Measurements from ENCODE around the gene TMEM272. TPM values are rescaled to one million over a fixed set of nuclear protein-coding genes. Genes with fewer than 3 reads are reported as not detected.

Gene TMEM272
- total and polyA plus RNA-seq, 2 of the 4 experiments (the other 2 are of a cell fraction): not detected

GRCh38 chr13:51849145-51850101 is 4.4 kb upstream of the TMEM272 start:
- in situ Hi-C loops (cut with MboI; ENCODE audit: low sequenced_read_pairs): no loop called here
- Histone ChIP-seq H3K4ac (ENCODE audit: low read depth, low read length) (peak overlapping the region; percentile 88), H4K20me1 (ENCODE audit: insufficient read depth, low read length) (no peaks in the 10 kb centered on the region), H4K91ac (ENCODE audit: insufficient read depth, low read depth, low read length) (0 out of 2 replicates have a peak overlapping the region, but pooled peaks have one; percentile 57), H3K56ac (ENCODE audit: extremely low read depth, insufficient read depth, low read length) (peak overlapping the region; percentile 45; the same call in 1 of the 2 replicates), H3K18ac (ENCODE audit: low read depth, low read length) (peak overlapping the region; percentile 26; the same call in 1 of the 2 replicates), H3K9me1 (ENCODE audit: insufficient read depth, low read length) (peaks cover 4% of the 10 kb centered on the region; the same call in 1 of the 2 replicates), H3K23ac (ENCODE audit: low read depth, low read length) (peak overlapping the region; percentile 75; the same call in 1 of the 2 replicates), H3K14ac (replicated peaks; ENCODE audit: low read depth, low read length) (peak overlapping the region; percentile 84; the same call in 1 of the 2 replicates), H2BK20ac (ENCODE audit: low read depth, low read length) (peak overlapping the region; percentile 94), H3K9ac (ENCODE audit: low read depth, low read length) (no peak overlapping the region), H2AFZ (replicated peaks; ENCODE audit: low read length, poor library complexity) (peak overlapping the region; percentile 60), H4K8ac (ENCODE audit: low read depth in 2 of 2, low read length in 2 of 2) (peak overlapping the region in 1 of 2 experiments; percentile 50; a peak in 2 of 4 replicates), H3K36me3 (ENCODE audit: control insufficient read depth, insufficient read depth, low read length) (no peaks in the 10 kb centered on the region), H2AK5ac (ENCODE audit: low read depth, low read length) (peak overlapping the region; percentile 80), H3K4me1 (ENCODE audit: control insufficient read depth, insufficient read depth, low read length) (peaks cover 2% of the 10 kb centered on the region), H3K9me3 (ENCODE audit: control insufficient read depth, insufficient read depth, low read length) (no peaks in the 10 kb centered on the region), H2AK9ac (replicated peaks; ENCODE audit: low read depth, low read length, poor library complexity) (no peak overlapping the region), H3K27me3 (ENCODE audit: control insufficient read depth, insufficient read depth, low read length) (peaks cover 3% of the 10 kb centered on the region), H3K27ac (ENCODE audit: insufficient read depth, low read length) (peak overlapping the region; percentile 12; the same call in 1 of the 2 replicates), H3K79me1 (ENCODE audit: low read depth in 1 of 2, low read length in 2 of 2) (no peaks in the 10 kb centered on the region), H2BK15ac (ENCODE audit: low read depth, low read length) (no peak overlapping the region), H3K4me3 (ENCODE audit: insufficient read depth, low read depth, low read length) (no peak overlapping the region), H3K4me2 (ENCODE audit: low read depth, low read length) (no peak overlapping the region), H2BK5ac (ENCODE audit: low read depth, low read length, poor library complexity, severe bottlenecking) (peak overlapping the region; percentile 16), H4K5ac (ENCODE audit: low read depth, low read length) (no peak overlapping the region), H2BK120ac (ENCODE audit: low read depth, low read length) (peak overlapping the region; percentile 92)
- 37% methylated on average over 6 of the region's 21 CpGs; no CpG with 5 or more reads in 1 of the 2 experiments for WGBS, 2 experiments (ENCODE audit: extremely low coverage in 2 of 2, insufficient read length in 1 of 2)
- CTCF ChIA-PET: interaction anchor here (0.6 to 0.9 kb wide), 3 partner anchors 11 to 348 kb away, joined by 4 to 5 read pairs (median 4); no protein-coding TSS in a partner anchor
- intact Hi-C loops (cut with micrococcal nuclease): no loop called here
- BruUV-seq (replicated peaks): no TSS peak
- no peak for TF ChIP-seq RFX5 (IDR thresholded peaks at IDR 0.05; ENCODE audit: low read depth, low read length)
- TF ChIP-seq BHLHE40 (IDR thresholded peaks at IDR 0.05; ENCODE audit: low read depth, low read length): peak; percentile 82
- no peak for TF ChIP-seq MAFK (IDR thresholded peaks at IDR 0.05; ENCODE audit: low read depth, low read length)
- TF ChIP-seq, protein P1, sequence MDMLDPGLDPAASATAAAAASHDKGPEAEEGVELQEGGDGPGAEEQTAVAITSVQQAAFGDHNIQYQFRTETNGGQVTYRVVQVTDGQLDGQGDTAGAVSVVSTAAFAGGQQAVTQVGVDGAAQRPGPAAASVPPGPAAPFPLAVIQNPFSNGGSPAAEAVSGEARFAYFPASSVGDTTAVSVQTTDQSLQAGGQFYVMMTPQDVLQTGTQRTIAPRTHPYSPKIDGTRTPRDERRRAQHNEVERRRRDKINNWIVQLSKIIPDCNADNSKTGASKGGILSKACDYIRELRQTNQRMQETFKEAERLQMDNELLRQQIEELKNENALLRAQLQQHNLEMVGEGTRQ (IDR thresholded peaks at IDR 0.05; ENCODE audit: low read depth, low read length): peak; percentile 20; the same call in 1 of the 2 replicates
- no peak for TF ChIP-seq CHD1 (IDR thresholded peaks at IDR 0.05; ENCODE audit: low read depth, low read length)
- no peak for TF ChIP-seq MXI1 (IDR thresholded peaks at IDR 0.05; ENCODE audit: borderline replicate concordance, low read depth, low read length)
- peak; percentile 25 for TF ChIP-seq CTCF (conservative IDR thresholded peaks at IDR 0.05; ENCODE audit: low read depth, low read length)
- TF ChIP-seq, protein P2, sequence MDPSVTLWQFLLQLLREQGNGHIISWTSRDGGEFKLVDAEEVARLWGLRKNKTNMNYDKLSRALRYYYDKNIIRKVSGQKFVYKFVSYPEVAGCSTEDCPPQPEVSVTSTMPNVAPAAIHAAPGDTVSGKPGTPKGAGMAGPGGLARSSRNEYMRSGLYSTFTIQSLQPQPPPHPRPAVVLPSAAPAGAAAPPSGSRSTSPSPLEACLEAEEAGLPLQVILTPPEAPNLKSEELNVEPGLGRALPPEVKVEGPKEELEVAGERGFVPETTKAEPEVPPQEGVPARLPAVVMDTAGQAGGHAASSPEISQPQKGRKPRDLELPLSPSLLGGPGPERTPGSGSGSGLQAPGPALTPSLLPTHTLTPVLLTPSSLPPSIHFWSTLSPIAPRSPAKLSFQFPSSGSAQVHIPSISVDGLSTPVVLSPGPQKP (IDR thresholded peaks at IDR 0.05; ENCODE audit: borderline replicate concordance, low read depth, low read length): no peak
- peak; percentile 76 for TF ChIP-seq CEBPB (IDR thresholded peaks at IDR 0.05; ENCODE audit: low read depth, low read length)
- TF ChIP-seq POLR2A (IDR thresholded peaks at IDR 0.05; ENCODE audit: low read depth, low read length): no peak
- no peak for TF ChIP-seq FOS (IDR thresholded peaks at IDR 0.05; ENCODE audit: low read depth, low read length)
- DNase-seq (peak; percentile 30), ATAC-seq (ENCODE audit: low read depth) (peak; percentile 25)
- dilution Hi-C loops (cut with HindIII; ENCODE audit: low sequenced_read_pairs, unreplicated experiment): no loop called here
- POLR2A ChIA-PET (ENCODE audit: unreplicated experiment): no interaction called here
